B cell (primary cell): ENCODE results near the gene ENOX1. TPM values are rescaled to one million over a fixed set of nuclear protein-coding genes. Genes with fewer than 3 reads are reported as not detected.

Experiments used
- ATAC-seq: fragments of 200-7000 bp; cut with Tn5 transposase; one replicate; pipeline ENCODE4 v1.10.0; 2021; ENCODE audit warnings: low read depth, mild to moderate bottlenecking, moderate number of reproducible peaks, moderate library complexity
- CTCF ChIA-PET: fragments of 350-600 bp; sonication (Branson Sonifier 250); formaldehyde crosslinking; loops from one replicate; lab custom pipeline; 2021; ENCODE audit warnings: antibody characterized with exemption, inconsistent platforms; lab: Charles Lee
- POLR2A ChIA-PET: fragments of 350-600 bp; sonication (Branson Sonifier 250); formaldehyde crosslinking; loops from one replicate; lab custom pipeline; 2021; ENCODE audit warnings: antibody characterized with exemption; lab: Charles Lee
- DNase-seq: peaks from one replicate; pipeline ENCODE4 v3.0.0; 2013
- H2AFZ ChIP-seq: 2 replicates; pipeline ENCODE4 v1.6.1; 2012; ENCODE audit warnings: mild to moderate bottlenecking, low read depth, low read length; ENCODE audit not compliant: insufficient read depth, poor library complexity, severe bottlenecking
- H3K27ac ChIP-seq, 2 donors: 1 replicate in 1 of 2; 2 replicates in 1 of 2; pipeline ENCODE4 v1.5.1; 2012 to 2013; ENCODE audit warnings: low read length in 2 of 2, mild to moderate bottlenecking in 2 of 2, moderate library complexity in 1 of 2
- H3K27me3 ChIP-seq, 4 experiments: fragments of 200-600 bp in 1 of 4; sonication (generic) in 1 of 4; replicated peaks in 1 of 4; 1 replicate in 2 of 4; 2 replicates in 2 of 4; pipeline versions ENCODE4 v1.6.1 to v1.7.0; 2013 to 2016; ENCODE audit warnings: low read length in 3 of 4, mild to moderate bottlenecking in 2 of 4, mixed read lengths in 1 of 4, moderate library complexity in 1 of 4; ENCODE audit not compliant: insufficient read depth in 4 of 4, control insufficient read depth in 3 of 4; ENCODE audit errors: control extremely low read depth in 1 of 4
- H3K36me3 ChIP-seq, 2 experiments: replicated peaks in 1 of 2; 1 replicate in 1 of 2; 2 replicates in 1 of 2; pipeline versions ENCODE4 v1.6.1 to v1.7.1; 2013; ENCODE audit warnings: low read length in 1 of 2; ENCODE audit not compliant: insufficient read depth in 2 of 2, control insufficient read depth in 1 of 2; ENCODE audit errors: control extremely low read depth in 1 of 2, extremely low read depth in 1 of 2
- H3K4me1 ChIP-seq, 2 donors: fragments of 200-600 bp in 1 of 2; sonication (generic) in 1 of 2; 1 replicate in 1 of 2; 2 replicates in 1 of 2; pipeline versions ENCODE4 v1.5.1 to v1.6.1; 2013 to 2017; ENCODE audit warnings: low read length in 2 of 2; ENCODE audit not compliant: control insufficient read depth in 2 of 2, insufficient read depth in 2 of 2
- H3K4me2 ChIP-seq: replicated peaks from 2 replicates; pipeline ENCODE3; 2012; ENCODE audit warnings: mild to moderate bottlenecking, low read depth, low read length; ENCODE audit not compliant: poor library complexity, severe bottlenecking
- H3K4me3 ChIP-seq, 5 experiments: fragments of 200-600 bp in 1 of 5; sonication (generic) in 1 of 5; 1 replicate in 3 of 5; 2 replicates in 2 of 5; pipeline versions ENCODE4 v1.5.1 to v1.7.0; 2011 to 2016; ENCODE audit warnings: low read length in 4 of 5, mild to moderate bottlenecking in 4 of 5, low read depth in 2 of 5, control low read depth in 1 of 5, moderate library complexity in 1 of 5; ENCODE audit not compliant: insufficient read depth in 1 of 5; ENCODE audit errors: control extremely low read depth in 1 of 5, extremely low read depth in 1 of 5
- H3K79me2 ChIP-seq: fragments of 200-600 bp; sonication (generic); one replicate; pipeline ENCODE4 v1.6.0; 2016; ENCODE audit warnings: low read length; ENCODE audit not compliant: control insufficient read depth, insufficient read depth
- H3K9ac ChIP-seq: fragments of 200-600 bp; sonication (generic); 2 replicates; pipeline ENCODE4 v1.6.1; 2017; ENCODE audit warnings: mild to moderate bottlenecking, low read length, moderate library complexity
- H3K9me3 ChIP-seq, 3 donors: one replicate each; pipeline versions ENCODE4 v1.6.1 to v1.7.1; 2013; ENCODE audit warnings: low read length in 2 of 3; ENCODE audit not compliant: control insufficient read depth in 2 of 3, insufficient read depth in 1 of 3; ENCODE audit errors: control extremely low read depth in 1 of 3
- H4K20me1 ChIP-seq: 2 replicates; pipeline ENCODE4 v1.6.0; 2012; ENCODE audit warnings: mild to moderate bottlenecking, low read length; ENCODE audit not compliant: insufficient read depth, control insufficient read depth, poor library complexity, severe bottlenecking
- H3K27ac Mint-ChIP-seq: one replicate; pipeline ENCODE4 v1.8.0; 2021; ENCODE audit warnings: mixed read lengths
- H3K27me3 Mint-ChIP-seq: one replicate; pipeline ENCODE4 v1.8.0; 2021; ENCODE audit warnings: mixed read lengths
- H3K4me1 Mint-ChIP-seq: one replicate; pipeline ENCODE4 v1.8.0; 2021; ENCODE audit warnings: mixed read lengths
- H3K4me3 Mint-ChIP-seq: one replicate; pipeline ENCODE4 v1.8.0; 2021; ENCODE audit warnings: mixed read lengths
- H3K9me3 Mint-ChIP-seq: one replicate; pipeline ENCODE4 v1.8.0; 2022; ENCODE audit warnings: mixed read lengths; ENCODE audit not compliant: insufficient read depth
- EZH2 ChIP-seq: IDR thresholded peaks from 2 replicates; pipeline ENCODE4 v1.6.1; 2012; ENCODE audit warnings: borderline replicate concordance, low read depth, mild to moderate bottlenecking, moderate library complexity, low read length; ENCODE audit not compliant: insufficient read depth, poor library complexity, severe bottlenecking
- WGBS: methylation state at CpG from one replicate; pipeline ENCODE4 v1.1.5; 2013; ENCODE audit warnings: missing lambda C conversion rate; ENCODE audit not compliant: insufficient coverage; 5-methylcytosine and 5-hydroxymethylcytosine counted together
- intact Hi-C: fragments of 100-400 bp; cut with micrococcal nuclease; formaldehyde crosslinking; loops from one replicate; pipeline ENCODE4 v1.10.0; 2022
- polyA plus RNA-seq: library from polyadenylated mRNA; depleted of rRNA; stranded (reverse); fragments of >200 nt; gene quantifications from 2 replicates; pipeline ENCODE4 v1.2.3, GENCODE V29; 2012
- total RNA-seq, 2 donors: library from RNA; stranded (reverse); fragments of 120-200 nt in 1 of 2; gene quantifications; 1 replicate in 1 of 2; 2 replicates in 1 of 2; pipeline versions ENCODE4 v1.2.3 to v1.2.4, GENCODE V29; 2013 to 2022
- TF ChIP-seq, protein P1 (sequence below): fragments of 200-600 bp; IDR thresholded peaks from one replicate; pipeline ENCODE4 v1.8.0; 2022; ENCODE audit warnings: antibody characterized with exemption, mild to moderate bottlenecking

The ENOX1 gene
- total and polyA plus RNA-seq, 2 donors (not counting 1 experiment from before 2014, with no cell fraction given): not detected

DNA sequence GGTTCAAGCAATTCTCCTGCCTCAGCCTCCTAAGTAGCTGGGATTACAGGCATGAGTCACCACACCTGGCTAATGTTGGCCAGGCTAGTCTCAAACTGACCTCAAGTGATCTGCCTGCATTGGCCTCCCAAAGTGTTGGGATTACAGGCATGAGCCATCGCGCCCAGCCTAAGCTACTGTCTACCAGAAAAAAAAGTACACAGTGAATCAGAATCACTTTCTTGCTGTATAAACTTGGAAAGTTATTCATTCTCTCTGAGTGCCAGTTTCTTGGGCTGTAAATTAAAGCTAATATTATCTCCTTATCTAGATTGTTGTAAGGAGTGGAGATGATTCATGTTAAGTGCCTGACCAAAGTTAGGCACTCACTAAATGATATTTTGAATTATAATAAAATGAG, 242.8 kb downstream of the ENOX1 start:
- H3K4me2 ChIP-seq: no peak overlapping the region
- no peak overlapping the region for H3K9ac ChIP-seq
- H3K27ac ChIP-seq: no peak overlapping the region
- no peak overlapping the region for H3K4me3 ChIP-seq
- H3K4me3 Mint-ChIP-seq: no peak overlapping the region
- no peak overlapping the region for H2AFZ ChIP-seq
- no peaks in the 10 kb centered on the region for H3K27me3 ChIP-seq
- intact Hi-C loops: no loop called here
- H4K20me1 ChIP-seq: no peaks in the 10 kb centered on the region
- DNase-seq (no peak), ATAC-seq (no peak)
- ChIA-PET POLR2A (no interaction called here), CTCF (no interaction called here)
- no peaks in the 10 kb centered on the region for H3K36me3 ChIP-seq
- no peaks in the 10 kb centered on the region for H3K9me3 Mint-ChIP-seq
- H3K27ac Mint-ChIP-seq: no peak overlapping the region
- TF ChIP-seq, protein P1, sequence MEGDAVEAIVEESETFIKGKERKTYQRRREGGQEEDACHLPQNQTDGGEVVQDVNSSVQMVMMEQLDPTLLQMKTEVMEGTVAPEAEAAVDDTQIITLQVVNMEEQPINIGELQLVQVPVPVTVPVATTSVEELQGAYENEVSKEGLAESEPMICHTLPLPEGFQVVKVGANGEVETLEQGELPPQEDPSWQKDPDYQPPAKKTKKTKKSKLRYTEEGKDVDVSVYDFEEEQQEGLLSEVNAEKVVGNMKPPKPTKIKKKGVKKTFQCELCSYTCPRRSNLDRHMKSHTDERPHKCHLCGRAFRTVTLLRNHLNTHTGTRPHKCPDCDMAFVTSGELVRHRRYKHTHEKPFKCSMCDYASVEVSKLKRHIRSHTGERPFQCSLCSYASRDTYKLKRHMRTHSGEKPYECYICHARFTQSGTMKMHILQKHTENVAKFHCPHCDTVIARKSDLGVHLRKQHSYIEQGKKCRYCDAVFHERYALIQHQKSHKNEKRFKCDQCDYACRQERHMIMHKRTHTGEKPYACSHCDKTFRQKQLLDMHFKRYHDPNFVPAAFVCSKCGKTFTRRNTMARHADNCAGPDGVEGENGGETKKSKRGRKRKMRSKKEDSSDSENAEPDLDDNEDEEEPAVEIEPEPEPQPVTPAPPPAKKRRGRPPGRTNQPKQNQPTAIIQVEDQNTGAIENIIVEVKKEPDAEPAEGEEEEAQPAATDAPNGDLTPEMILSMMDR: no peak
- no peak for TF ChIP-seq EZH2
- peaks cover 8% of the 10 kb centered on the region for H3K27me3 Mint-ChIP-seq
- WGBS: no CpG with 5 or more reads among the region's 2 CpGs
- no peaks in the 10 kb centered on the region for H3K4me1 Mint-ChIP-seq
- no peaks in the 10 kb centered on the region for H3K79me2 ChIP-seq
- H3K4me1 ChIP-seq: no peaks in the 10 kb centered on the region
- H3K9me3 ChIP-seq: peaks cover 0 to 1% (median 0%) of the 10 kb centered on the region in 3 donors

DNA sequence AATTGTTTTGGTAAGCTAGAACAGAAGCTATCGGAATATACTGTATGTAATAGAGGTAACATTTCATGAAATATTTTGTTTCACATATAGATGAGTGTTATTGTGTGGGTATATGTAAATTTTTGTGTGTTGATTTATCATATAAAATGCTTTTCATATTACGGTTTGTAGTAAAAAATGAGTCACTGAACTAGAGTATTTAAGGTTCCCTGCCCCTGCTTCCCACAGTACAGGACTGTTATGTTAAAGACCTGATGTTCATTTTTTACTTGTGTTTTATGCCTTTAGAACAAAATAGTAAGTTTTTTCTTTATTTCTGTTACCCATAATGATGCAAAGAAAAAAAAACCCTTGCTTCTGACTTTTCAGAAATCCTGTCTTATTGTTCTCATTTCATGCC, 243.4 kb downstream of the ENOX1 start:
- TF ChIP-seq EZH2: no peak
- TF ChIP-seq, protein P1: no peak
- H3K4me3 ChIP-seq: no peak overlapping the region
- no peak for ATAC-seq
- H3K4me1 ChIP-seq: no peaks in the 10 kb centered on the region
- Mint-ChIP-seq H3K27me3 (peaks cover 8% of the 10 kb centered on the region), H3K4me1 (no peaks in the 10 kb centered on the region), H3K27ac (no peak overlapping the region), H3K4me3 (no peak overlapping the region), H3K9me3 (no peaks in the 10 kb centered on the region)
- no peaks in the 10 kb centered on the region for H3K27me3 ChIP-seq
- no peak for DNase-seq
- H3K4me2 ChIP-seq: no peak overlapping the region
- peaks cover 0 to 5% (median 1%) of the 10 kb centered on the region in 3 donors for H3K9me3 ChIP-seq
- H3K36me3 ChIP-seq: no peaks in the 10 kb centered on the region
- H2AFZ ChIP-seq: no peak overlapping the region
- no CpG with 5 or more reads among the region's 2 CpGs for WGBS
- H4K20me1 ChIP-seq: no peaks in the 10 kb centered on the region
- H3K27ac ChIP-seq: no peak overlapping the region
- ChIA-PET CTCF (no interaction called here), POLR2A (no interaction called here)
- intact Hi-C loops: no loop called here
- H3K79me2 ChIP-seq: no peaks in the 10 kb centered on the region
- H3K9ac ChIP-seq: no peak overlapping the region
